HG03558 (cell line): Measurements from ENCODE around the gene SPANXN3.
"Not testable (repeated sequence)": the region's sequence is repeated elsewhere in the genome, so short reads cannot be mapped to it uniquely, and the experiment has no call there.

Source experiments
- ATAC-seq: cut with Tn5 transposase; IDR thresholded peaks from one replicate; pipeline ENCODE4 v1.9.1; 2021; ENCODE audit warnings: moderate number of reproducible peaks; ENCODE audit not compliant: unreplicated experiment; ENCODE audit errors: extremely low read depth

Gene SPANXN3

GRCh38 chrX:143517375-143517774 lies at the start of gene SPANXN3:
Gene SPANXN3, minus strand, starts transcription at chrX:143517475. Its CDS starts 84 bp downstream, at chrX:143517391.
- not testable (repeated sequence) for ATAC-seq

DNA sequence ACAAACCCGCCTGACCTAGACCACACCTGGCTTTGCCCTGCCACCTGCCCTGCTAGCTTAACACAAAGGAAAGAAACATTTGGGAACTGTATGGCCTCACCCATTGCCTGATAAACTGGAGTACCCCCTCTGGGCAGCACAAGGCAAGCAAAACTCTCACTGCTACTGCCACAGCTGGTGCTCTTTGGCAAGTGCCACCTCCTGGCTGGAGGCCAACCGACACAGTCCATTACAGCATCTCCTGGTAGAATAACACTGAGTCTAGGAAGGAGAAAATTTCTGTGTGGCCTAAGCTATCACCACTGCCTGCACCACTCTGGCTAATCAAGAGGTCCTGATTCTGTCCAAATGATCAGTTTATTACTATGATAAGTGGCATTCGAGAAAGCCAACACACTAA lies 18.9 kb upstream of the SPANXN3 start:
- ATAC-seq: no peak

GRCh38 chrX:143502196-143502595 lies 15.1 kb downstream of the SPANXN3 start:
- not testable (repeated sequence) for ATAC-seq

GRCh38 chrX:143500751-143501150 lies 16.5 kb downstream of the SPANXN3 start:
- ATAC-seq: no peak

DNA sequence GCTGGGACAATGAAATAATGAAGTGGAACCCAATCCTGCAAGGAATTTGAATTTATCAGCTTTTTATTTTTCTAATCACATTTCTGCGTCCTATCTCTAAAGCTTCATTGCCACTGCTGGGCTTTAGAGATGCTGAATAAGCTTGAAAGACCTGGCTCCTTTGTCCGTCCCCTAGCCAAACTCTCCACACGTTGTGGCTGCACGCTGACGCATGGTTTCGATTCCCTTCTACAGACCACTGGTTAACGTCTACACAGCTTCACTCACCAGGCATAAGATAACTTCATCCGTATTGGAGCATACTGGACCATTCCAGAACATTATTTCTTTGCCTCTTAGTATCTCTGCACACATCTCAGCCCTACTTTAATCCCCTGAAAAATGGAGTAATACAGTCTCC lies 31.2 kb downstream of the SPANXN3 start:
- no peak for ATAC-seq

DNA sequence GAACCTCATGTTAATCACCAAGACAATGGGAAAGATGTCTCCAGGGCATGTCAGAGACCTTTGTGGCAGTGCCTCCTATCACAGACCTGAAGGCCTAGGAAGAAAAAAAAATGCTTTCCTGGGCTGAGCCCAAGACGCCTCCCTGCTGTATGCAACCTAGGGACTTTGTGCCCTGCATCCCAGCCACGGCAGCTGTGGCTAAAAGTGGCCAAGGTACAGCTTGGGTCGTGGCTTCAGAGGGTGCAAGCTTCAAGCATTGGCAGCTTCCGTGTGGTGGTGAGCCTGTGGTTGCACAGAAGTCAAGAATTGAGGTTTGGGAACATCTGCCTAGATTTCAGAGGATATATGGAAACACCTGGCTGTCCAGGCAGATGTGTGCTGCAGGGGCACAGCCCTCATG lies 40.5 kb downstream of the SPANXN3 start:
- no peak for ATAC-seq

DNA sequence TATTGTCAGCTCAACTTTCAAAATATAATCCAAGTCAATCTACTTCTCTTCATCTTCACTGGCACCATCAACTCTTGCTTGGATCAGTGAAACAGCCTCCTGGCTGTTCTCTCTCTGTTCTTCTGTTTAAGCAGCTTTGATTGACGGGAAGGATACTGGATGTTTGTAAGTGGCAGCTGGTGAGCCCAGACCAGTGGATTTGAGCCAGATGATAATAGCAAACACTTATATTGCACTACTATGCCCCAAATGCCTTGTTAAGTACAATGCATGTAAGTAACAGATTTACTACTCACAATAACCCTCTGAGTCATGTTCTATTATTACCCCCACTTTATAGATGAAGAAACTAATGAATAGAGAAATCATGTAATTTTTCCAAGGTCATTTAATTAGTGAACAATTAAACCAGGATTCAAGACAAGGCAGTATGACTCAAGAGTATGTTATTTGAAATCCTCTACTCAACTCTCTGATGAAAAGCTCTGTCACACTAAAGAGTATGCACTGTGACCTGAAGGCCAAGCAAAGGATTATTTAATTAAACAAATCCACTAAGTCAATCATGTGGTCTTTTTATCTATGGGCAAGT lies 44.8 kb downstream of the SPANXN3 start:
- ATAC-seq: no peak

- ATAC-seq: no peak
Observed at GRCh38 chrX:143466130-143466529, 51.1 kb downstream of the SPANXN3 start.

GRCh38 chrX:143462696-143463095 lies 54.6 kb downstream of the SPANXN3 start:
- no peak for ATAC-seq

DNA sequence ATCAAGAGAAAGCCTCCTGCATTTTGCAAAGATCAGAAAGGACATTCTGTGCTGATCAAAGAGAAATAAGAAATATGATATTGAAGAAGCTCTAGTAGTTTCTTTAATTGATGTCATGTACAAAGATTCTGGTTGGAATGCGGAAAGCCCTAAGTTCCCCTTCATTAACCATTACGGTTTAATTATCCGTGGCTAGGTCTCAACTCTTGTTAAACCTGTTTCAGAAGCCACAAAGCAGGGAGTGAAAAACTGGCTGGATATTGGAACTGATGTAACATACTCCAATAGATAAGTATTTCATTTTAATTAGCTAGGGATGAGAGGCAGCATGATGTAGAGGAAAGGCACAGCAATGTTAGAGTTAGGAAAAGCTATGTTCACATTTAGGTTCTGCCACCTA lies 55.7 kb downstream of the SPANXN3 start:
- no peak for ATAC-seq
